Activated CD8-positive, alpha-beta memory T cell treated with anti-CD3 and anti-CD28 coated beads for 1 hour (primary cell): ENCODE data around the gene AP2A2.

Experiments
- DNase-seq, 2 donors: peaks; one replicate each; pipeline ENCODE4 v3.0.0-alpha.2; 2020; ENCODE audit warnings: low read depth in 1 of 2; ENCODE audit errors: extremely low read depth in 1 of 2

Gene AP2A2

DNA sequence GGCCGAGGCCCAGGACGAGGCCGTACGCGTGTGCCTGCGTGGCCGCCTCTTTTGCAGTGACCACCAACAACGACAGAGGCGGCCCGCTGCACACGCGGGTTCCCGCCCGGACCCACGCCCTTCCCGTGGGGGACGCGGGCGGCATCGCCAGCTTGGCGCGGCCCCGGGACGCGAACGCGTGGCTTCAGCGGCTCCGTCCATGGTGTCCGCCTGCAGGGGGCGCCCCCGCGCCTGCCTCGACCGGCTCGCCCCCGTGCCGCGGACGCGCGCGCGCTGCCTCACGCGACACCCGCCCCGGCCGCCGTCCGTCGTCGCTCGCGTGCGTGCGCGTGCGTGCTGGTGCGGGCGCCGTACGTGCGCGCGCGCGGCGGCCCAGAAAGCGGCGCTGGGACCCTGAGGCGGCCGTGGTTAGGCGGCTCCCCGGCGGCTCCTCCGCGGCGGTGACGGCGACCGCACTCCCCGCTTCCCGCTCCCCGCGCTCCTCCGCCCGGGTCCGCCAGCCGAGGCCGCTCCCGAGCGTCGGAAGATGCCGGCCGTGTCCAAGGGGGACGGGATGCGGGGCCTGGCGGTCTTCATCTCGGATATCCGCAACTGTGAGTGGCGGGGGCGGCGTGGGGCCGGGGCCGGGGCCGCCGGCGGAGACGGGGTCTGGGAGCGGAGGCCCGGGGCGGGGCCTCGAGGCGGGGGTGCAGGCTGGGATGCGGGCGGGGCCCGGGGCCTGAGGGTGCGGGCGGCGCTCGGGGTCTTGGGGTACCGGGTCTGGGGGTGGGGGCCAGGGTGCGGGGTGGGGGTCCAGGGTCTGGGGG, at the start of gene AP2A2:
Gene AP2A2 (plus strand): TSS at position 375 of the 806 bp plus-strand sequence. CDS start 152 bp downstream, at position 527.
- peak; percentile 64 to 91 for DNase-seq

DNA sequence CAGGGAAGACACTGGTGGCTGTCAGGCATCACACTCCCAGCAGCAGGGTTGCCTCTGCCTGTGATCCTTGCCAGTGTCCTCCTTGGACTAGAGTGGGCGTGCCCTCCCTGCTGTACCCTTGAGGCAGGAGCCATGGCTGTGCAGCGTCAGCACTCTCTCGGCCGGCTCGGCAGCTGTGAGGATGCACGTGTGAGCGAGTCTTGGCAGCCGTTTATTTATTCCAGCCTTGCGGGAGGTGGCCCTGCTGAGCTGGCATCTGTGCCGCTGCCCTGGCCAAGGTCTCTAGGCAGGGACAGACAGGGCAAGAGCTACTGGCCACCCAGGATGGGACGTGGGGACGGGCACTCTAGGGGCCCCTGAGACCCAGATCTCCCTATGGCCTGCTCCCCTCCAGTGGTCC, 49.1 kb upstream of the AP2A2 start:
- DNase-seq = no peak

DNA sequence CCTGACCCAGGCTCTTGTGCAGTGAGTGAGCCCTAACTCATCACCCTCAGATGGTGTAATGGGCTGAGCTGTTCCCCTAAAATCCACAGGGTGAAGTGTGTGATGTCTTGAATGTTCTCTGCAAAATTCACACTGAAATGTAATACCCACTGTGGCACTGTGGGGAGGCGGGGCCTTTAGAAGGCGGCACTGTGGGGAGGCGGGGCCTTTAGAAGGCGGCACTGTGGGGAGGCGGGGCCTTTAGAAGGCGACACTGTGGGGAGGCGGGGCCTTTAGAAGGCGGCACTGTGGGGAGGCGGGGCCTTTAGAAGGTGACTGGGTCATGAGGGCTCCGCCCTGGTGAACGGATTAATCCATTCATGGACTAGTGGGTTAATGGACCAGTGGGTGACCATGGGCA, 48.1 kb upstream of the AP2A2 start:
- no peak for DNase-seq

DNA sequence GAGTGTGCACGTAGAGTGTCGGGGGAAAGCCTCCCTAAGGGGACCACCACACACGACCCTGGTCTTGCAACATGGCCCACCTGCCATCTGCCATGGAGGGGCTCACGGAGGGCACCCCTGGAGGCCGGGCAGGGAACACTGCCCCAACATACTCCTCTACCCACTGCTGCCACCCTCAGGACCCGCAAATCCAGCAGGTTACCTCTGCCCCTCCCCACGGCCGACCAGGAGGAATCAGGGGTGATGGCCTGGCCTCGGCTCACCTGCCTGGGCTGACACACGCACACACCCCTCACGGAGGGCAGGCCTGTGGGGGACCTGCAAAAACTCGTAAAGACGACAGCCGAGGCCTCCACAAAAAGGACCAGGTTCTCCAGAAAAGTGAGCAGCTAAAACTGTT, 45.2 kb upstream of the AP2A2 start:
- DNase-seq = no peak

DNA sequence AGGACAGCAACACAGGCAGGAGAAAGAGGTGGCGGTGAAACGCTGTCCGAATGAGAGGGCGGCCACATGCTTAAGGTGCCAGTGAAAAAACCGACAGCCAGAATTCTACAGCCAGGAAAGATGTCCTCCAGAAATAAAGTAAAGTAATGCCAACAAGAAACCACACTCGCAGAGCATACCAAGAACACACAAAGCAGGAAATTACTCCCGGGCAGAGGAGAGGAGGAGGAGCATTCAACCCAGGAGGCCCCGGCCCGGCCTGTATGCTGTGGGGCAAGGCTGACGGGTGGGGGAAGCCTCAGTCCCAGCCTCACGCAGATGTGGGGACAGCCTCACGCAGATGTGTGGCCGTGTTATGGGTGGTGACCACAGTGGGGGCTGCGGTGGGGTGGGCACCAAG, 43.1 kb upstream of the AP2A2 start:
- no peak for DNase-seq

DNA sequence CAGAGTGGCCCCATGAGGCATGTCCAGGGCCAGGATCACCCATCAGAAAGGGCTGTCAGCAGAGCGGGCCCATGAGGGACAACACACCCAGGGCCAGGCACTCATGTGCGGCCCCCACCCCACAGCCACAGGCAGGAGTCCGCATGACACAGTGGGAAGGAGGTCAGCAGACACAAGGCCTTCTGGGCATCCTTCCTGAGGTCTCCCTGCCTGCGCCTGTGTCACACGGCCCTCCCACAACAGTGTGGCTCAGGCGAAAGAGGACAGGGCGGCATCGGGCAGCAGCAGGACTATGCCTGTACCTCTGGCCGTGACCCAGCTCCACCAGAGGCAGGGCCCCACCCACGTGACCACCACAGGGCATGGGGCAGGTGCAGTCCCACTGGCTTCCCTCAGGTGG, 42.1 kb upstream of the AP2A2 start:
- DNase-seq = no peak

DNA sequence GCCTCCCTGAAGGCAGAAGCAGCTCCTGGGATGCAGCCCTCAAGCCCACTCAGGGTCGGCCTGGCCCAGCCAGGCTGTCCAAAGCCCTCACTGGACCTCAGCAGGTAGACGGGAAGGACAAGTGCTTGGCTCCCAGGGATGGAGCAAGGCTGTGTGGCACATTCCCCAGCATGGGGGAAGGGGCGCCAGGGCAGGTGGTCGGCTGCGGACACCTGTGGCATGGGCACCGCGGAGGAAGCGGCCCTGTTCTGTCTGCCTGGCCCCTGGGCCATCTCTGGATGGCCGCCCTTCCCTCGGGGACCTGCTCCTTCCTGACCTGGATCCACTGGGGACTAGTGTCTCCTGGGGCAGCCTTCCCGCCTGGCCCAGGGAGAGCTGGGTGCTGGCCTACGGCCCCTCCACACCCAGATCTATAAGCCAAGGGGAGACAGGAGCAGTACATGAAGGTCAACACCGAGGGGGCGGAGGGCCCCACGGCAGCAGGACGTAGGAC, 41.0 kb upstream of the AP2A2 start:
- no peak for DNase-seq

DNA sequence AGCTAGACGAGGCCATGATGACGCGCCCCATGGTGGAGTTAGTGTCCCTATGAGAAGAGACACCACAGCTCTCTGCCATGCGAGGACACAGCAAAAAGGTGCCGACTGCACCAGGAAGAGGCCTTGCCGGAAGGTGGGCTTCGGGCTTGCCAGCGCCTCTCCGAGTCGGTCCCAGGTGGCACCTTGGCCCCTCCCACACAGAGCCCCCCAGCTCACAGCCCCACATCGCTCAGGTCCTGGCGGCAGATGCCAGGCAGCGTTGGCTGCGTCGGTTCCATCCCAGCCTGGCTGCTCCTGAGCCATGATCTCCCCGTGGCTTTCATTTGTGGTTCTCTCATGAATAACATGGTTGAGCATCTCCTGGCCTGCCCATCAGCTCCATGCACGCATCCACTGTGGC, 39.1 kb upstream of the AP2A2 start:
- DNase-seq = no peak

DNA sequence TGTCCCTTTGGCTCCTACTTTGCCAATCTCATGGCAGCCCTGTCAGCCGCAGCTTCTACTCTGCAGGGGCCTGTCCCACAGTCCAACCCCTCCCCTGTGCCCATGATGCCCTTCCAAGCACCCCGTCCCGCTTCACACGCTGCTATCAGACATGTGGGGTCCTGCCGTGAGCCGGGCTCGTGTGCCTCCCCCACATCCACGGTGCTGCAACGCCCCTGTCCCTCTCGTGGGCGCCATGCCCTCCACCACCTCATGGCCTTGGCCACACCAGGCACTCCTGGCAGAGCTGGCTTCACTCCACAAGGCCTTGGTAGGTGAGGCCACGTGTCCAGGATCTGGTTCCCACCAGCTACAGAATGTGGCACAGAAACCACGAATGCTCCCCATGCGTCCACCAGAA, 38.1 kb upstream of the AP2A2 start:
- DNase-seq = no peak

DNA sequence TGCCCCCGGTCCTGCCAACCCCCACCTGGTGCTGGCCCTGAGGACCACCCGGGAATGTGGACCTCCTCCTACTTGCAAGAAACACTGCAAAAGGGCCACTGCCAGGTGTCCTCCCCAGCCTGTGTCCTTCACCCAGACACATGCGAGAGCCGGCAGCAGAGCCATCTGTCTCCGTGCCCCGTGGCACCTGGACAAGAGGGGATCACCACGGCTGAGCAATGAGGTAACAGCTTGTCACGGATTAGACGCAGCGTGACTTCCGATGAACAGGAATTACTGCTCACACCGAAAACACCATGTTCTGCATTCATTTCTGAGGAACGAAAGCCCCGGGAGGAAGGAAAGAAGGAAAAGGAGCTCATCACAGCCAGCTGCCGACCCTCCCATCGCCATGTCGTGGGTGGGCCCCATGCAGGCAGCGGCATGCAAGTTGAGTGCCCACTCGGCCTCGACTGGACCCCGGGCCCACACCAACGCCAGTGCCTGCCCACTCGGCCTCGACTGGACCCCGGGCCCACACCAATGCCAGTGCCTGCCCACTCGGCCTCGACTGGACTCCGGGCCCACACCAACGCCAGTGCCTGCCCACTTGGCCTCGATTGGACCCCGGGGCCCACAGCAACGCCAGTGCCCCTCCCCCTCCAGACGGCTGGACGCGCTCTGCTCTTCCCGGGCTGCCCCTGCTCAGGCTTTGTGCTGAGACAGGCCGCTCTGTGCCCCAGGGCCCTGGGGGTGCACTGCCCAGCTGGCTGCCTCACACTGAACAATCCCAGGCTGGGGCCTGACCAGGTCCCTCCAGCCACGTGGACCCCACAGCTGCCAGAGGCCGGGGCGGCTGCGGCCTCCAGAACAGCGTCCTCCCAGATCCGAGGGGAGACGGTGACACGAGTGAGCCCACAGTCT, 37.1 kb upstream of the AP2A2 start:
- DNase-seq = no peak

DNA sequence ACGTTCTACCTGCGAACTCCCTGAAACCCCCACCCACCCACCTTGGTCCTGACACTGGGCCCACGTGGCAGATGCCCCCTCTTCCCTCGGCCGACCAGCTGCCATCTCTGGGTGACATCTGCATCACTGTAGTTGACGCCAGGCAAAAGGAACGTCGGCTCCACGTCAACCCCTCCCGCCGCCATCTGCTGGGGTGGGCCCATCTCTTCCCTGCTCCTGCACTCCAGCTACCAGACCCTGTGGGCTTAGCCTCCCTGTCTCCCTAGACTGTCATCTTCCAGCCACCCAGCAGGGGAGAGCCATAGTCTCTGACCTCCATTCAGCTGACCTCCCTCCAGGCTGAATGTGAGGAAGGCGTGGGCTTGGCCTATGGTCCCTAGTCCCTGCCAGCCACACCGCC, 36.4 kb upstream of the AP2A2 start:
- DNase-seq = no peak

DNA sequence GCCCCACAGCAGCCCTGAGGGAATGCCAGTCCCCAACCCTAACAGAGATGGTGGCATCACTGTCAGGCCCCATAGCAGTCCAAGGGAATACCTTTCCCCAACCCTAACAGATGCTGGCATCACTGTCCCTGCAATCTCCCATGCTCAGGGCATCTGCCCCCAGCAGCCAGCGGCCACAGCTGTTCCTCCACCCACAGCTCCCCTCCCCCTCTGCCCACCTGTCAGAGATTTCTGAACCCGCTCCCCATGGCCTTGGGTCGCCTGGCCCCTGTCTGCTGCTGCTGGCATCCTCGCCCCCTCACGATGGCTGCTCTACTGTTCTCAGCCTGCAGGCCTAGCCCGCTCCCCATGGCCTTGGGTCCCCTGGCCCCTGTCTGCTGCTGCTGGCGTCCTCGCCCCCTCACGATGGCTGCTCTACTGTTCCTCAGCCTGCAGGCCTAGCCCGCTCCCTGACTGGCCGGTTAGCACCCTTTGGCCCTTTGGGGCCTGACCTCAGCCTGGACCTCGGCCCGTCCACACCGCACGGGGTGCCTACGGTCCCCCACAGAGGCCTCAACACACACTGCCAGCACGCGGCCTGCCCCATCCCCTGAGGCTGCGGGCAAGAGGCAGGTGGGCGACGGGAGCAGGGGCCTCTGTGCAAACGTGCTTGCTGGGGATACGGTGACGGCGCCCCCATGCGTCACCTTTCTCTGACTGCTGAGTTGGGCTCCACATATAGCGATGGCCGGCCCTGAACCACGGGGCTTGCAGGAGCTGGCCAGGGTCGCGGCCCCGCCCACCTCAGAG, 35.8 kb upstream of the AP2A2 start:
- no peak for DNase-seq

DNA sequence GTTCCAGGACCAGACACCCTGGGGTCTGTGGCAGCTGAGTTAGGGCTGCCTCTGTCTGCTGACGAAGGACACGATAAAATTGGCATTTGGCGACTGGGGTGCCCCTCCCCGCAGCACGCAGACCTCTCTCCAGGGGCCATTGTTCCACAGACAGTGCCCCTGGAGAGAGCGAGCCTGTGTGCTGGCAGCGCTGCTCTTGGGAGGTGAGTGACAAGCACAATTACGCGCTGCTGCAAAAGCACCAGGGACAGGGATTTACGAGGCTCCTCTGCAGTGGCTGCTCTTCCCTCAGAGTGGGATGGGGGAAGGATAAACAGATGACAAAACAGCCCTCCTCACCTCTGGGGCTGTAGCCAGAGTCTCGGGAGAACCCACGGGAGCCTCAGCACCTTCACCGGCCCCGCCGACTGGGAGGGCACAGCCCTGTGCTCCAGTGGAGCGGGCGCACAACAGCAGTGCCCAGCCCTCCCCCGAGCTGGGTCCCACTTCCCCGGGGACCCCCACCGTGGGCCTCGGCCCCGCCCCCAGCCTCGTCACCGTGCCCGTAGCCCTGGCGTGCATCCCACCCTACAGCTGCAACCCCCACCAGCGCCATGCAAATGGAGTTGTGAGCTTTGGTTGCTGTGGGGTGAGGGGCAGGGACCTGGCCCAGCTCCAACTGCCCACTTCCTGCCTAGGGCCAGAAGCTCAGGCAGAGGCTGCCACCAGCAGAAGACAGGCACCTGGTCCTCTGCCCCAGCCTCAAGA, 34.7 kb upstream of the AP2A2 start:
- no peak for DNase-seq

DNA sequence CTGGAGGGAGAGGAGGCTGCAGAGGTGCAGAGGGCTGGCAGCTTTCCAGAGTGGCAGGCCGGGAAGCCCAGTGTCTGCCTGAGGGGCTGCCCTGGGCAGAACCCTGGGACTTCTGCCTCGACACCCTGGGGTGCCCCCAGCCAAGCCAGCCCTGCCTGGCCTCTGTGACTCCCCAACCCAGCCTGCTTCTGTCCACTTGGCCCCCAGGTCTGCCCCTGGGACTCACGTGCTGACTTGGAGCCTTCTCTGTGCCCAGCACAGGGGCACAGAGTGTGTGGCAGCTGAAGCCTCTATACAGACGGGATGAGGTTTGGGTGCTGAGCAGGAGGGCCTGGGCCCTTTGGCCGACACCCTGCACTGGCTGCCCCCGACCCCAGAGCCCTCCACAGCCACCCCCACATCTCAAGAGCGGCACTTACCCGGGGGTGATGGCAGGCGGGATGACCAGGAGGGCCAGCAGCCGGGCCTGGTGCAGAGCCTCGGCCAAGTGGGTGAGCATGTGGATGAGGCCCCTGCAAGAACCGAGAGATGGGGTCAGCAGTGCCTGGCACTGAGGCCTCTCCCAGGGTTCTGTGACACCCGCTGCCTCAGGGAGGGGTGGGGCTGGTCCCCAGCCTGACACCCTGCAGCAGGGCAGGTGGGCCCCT, 32.5 kb upstream of the AP2A2 start:
- DNase-seq = no peak

DNA sequence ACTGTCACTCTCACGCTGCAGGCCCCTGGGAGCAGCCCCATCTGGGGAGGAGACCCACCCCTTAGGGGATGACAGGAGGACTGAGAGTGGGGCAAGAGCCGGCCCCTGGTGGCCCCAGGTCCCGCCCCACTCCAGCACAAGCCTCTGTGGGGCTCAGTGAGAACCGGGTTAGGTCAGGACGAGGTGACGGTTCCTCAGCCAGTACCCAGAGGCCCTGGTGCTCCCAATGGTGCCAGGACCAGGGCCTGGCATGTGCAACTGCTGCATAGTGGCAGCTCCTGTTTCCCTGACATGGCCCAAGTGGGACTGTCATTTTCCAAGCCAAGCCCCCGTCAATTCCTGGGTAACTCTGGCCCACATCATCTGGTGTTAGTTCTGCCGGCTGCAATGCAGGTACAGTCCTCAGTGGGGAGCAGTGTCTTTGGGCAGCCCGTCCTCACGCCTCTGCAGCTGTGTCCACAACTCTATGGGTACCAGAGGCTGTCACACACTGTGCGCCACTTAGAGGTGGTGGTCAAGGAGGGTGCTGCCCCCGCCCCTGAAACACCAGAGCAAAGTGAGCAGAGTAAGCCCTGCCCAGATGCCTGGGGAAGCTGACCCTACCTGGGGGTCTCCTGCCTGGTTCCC, 31.0 kb upstream of the AP2A2 start:
- no peak for DNase-seq

DNA sequence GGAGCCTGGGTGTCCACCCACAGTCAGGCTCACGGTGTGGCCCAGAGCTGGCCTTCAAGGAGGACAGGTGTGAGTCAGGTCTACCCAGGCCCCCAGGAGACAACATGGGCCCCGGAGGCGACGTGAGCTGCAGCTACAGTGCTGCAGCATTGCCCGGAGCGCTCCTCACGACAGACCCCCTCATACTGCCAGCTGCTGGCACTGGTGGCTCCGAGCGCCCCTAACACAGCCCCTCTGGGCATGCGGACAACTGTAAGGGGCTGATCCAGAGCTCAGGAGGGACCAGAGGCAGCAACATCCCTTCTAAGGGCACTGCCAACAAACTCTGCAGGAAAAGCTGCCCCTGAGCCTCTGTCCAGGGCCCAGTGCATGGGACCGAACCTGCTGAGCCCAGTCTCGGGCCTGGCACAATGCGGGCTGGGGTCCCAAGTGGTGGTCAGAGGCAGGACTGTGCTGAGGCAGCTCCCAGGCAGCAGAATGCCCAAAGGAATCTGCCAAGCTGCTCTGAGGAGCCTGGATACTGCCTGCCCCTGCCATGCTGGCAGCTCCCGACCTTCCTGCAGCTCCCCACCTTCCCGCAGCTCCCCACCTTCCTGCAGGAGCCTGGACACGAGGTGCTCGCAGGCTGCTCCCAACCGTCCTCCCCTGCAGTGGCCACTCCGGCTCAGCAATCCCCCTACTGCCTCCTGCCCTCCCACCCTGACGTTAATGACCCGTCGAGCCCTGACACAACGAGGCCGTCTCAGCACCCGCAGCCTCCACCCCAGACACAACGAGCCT, 30.1 kb upstream of the AP2A2 start:
- no peak for DNase-seq

DNA sequence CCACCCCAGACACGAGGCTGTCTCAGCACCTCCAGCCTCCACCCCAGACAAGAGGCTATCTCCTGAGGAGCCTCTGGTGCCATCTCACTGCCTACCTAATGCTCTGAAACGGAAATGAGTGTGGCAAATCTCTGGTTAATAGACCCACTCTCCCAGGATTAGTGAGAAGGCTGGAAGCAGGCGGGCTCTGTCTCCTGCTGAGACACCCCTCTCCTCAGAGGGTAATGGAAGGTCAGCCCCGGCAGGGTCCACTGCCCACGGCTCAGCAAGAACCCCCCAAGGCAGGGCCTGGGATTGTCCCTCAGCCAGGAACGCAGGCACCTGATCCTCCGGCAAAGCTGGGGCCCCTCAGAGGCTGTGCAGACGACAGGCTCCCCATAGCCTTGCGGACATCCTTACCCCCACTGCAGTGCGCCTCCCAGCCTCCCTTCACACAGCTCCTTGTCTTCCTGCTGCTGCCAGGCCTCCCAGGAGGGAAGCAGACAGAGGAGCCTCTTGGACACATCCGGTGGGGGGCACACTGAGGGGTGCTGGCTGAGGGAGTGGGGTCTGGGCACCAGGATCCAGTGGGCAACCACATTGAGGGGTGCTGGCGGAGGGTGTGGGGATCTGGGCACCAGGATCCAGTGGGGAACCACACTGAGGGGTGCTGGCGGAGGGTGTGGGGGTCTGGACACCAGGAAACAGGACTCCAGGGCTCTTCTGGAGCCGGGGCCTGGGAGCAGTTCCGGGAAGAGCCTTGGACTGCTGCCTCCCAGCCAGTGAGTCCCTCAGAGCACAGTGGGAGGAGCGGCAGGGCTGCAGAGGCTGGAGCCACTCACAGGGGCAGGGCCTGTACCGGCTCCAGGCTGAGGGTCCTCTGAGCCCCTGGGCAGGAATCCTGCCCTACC, 28.2 kb upstream of the AP2A2 start:
- DNase-seq = no peak

DNA sequence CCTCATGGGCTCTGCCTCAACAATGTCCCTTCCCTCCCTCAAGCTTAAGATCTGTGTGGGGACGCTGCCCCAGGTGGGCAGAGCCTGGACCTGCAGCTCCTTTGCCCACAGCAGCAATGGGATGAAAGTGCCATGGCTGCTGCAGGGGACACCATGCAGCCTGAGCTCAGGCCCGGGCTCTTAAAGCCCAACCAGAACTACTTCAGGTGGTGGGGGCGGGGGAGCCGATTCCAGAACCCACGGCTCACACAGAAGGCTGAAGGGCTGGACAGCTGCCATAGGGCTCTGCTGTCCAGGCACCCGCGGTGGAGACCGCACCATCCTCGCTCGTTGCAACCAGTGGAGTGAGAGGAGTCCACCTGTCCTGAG, 27.5 kb upstream of the AP2A2 start:
- no peak for DNase-seq
